Hepatocyte (in vitro differentiated cells): ENCODE measurements around the gene VAPB. TPM values are rescaled to one million over a fixed set of nuclear protein-coding genes. Genes with fewer than 3 reads are reported as not detected.
A peak's percentile ranks its signal among the peaks of the same experiment; 100 is the strongest.

Experiments used
- DNase-seq: peaks from one replicate; pipeline ENCODE4 v3.0.0-alpha.2; 2016; ENCODE audit warnings: low spot score
- H2AFZ ChIP-seq: fragments of 200-600 bp; sonication (generic); 2 replicates; pipeline ENCODE4 v1.6.0; 2016; ENCODE audit warnings: antibody characterized with exemption, mild to moderate bottlenecking
- H3K27ac ChIP-seq: fragments of 200-600 bp; sonication (generic); 2 replicates; pipeline ENCODE4 v1.5.1; 2016; ENCODE audit warnings: mild to moderate bottlenecking
- H3K27me3 ChIP-seq: fragments of 200-600 bp; sonication (generic); 2 replicates; pipeline ENCODE4 v1.6.1; 2016
- H3K36me3 ChIP-seq: fragments of 200-600 bp; sonication (generic); replicated peaks from 2 replicates; pipeline ENCODE4 v1.5.1; 2016; ENCODE audit warnings: low read depth; ENCODE audit not compliant: insufficient read depth
- H3K4me1 ChIP-seq: fragments of 200-600 bp; sonication (generic); 2 replicates; pipeline ENCODE4 v1.5.1; 2016; ENCODE audit warnings: mild to moderate bottlenecking, moderate library complexity; ENCODE audit not compliant: insufficient read depth
- H3K4me2 ChIP-seq: fragments of 200-600 bp; sonication (generic); 2 replicates; pipeline ENCODE4 v1.6.0; 2016
- H3K4me3 ChIP-seq: fragments of 200-600 bp; sonication (generic); 2 replicates; pipeline ENCODE4 v1.5.1; 2016; ENCODE audit warnings: mild to moderate bottlenecking
- H3K79me2 ChIP-seq: fragments of 200-600 bp; sonication (generic); 2 replicates; pipeline ENCODE4 v1.6.0; 2017; ENCODE audit warnings: mild to moderate bottlenecking
- H3K9me2 ChIP-seq: fragments of 200-600 bp; sonication (generic); replicated peaks from 2 replicates; pipeline ENCODE4 v1.6.0; 2017; ENCODE audit warnings: mild to moderate bottlenecking; ENCODE audit not compliant: insufficient read depth
- H3K9me3 ChIP-seq: fragments of 200-600 bp; sonication (generic); 2 replicates; pipeline ENCODE4 v1.5.1; 2016; ENCODE audit warnings: low read depth, mild to moderate bottlenecking
- H4K20me1 ChIP-seq: fragments of 200-600 bp; sonication (generic); 2 replicates; pipeline ENCODE4 v1.6.0; 2016; ENCODE audit warnings: mild to moderate bottlenecking; ENCODE audit not compliant: insufficient read depth, poor library complexity, severe bottlenecking
- EZH2 ChIP-seq: fragments of 200-600 bp; sonication (generic); IDR thresholded peaks from 2 replicates; pipeline ENCODE4 v1.6.1; 2016; ENCODE audit warnings: antibody characterized with exemption, mild to moderate bottlenecking, borderline replicate concordance
- EZH2phosphoT487 ChIP-seq: fragments of 200-600 bp; sonication (generic); IDR thresholded peaks from one replicate; pipeline ENCODE4 v1.6.1; 2018; ENCODE audit warnings: antibody characterized with exemption, mild to moderate bottlenecking, low read depth, moderate library complexity; ENCODE audit not compliant: unreplicated experiment, severe bottlenecking
- WGBS: methylation state at CpG from one replicate; pipeline ENCODE4 v1.1.6; 2016; ENCODE audit warnings: low lambda C conversion rate; ENCODE audit errors: missing lambda C conversion rate; 5-methylcytosine and 5-hydroxymethylcytosine counted together
- polyA plus RNA-seq: library from polyadenylated mRNA; unstranded; fragments of >200 nt; fragmentation: Nextera tagmentation; extraction: Ambion mirVana; gene quantifications from 2 replicates; pipeline ENCODE4 v1.2.1, GENCODE V29; 2016
- total RNA-seq: library from RNA; depleted of rRNA; stranded (reverse); fragments of >200 nt; gene quantifications from 2 replicates; pipeline ENCODE4 v1.2.3, GENCODE V29; 2014
- TF ChIP-seq, protein P1 (sequence below): fragments of 200-600 bp; sonication (generic); IDR thresholded peaks from 2 replicates; pipeline ENCODE4 v1.5.1; 2016; ENCODE audit warnings: antibody characterized with exemption, mild to moderate bottlenecking; ENCODE audit not compliant: poor library complexity

The VAPB gene
- total and polyA plus RNA-seq, 2 experiments from 2014 or later: 32.1 to 49.6 TPM

DNA sequence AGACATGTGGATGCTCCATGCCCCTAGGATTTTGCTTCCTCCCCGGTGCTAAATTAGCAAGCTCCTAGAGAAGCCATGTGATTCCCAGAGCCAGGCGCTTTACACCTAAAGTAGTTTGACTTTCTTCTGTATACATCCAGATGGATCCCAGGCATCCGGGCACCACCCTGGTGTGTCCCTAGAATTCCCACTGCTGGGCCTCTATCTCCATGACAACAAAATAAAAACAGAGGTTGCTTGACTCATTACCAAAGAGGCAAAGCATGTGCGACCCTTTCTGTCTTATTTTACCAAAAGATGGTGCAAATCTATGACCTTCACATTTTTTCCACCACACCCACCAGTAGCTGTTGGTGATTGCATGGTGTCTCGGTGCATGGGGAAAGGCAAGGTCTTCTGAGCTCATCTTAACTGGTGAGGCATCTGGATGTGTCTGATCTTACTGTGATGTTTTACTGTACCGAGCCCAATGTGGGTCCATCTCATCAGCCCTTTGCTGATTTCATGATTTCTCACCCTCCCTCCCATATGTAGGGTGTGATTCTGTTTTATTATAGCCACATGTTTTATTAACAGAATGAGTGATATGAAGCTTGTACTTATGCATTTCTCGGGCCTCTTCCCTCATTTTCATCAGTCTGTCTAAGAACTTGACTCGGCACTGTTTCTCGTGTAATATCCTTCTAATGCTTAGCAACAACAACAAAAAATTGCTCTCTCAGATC is 27.4 kb upstream of the VAPB start:
- no peaks in the 10 kb centered on the region for H3K36me3 ChIP-seq
- no peak overlapping the region for H3K4me2 ChIP-seq
- no peaks in the 10 kb centered on the region for H3K9me3 ChIP-seq
- H3K4me1 ChIP-seq: no peaks in the 10 kb centered on the region
- H3K27ac ChIP-seq: no peak overlapping the region
- no peaks in the 10 kb centered on the region for H4K20me1 ChIP-seq
- no peak overlapping the region for H2AFZ ChIP-seq
- no peaks in the 10 kb centered on the region for H3K9me2 ChIP-seq
- TF ChIP-seq EZH2phosphoT487 (no peak), EZH2 (no peak)
- TF ChIP-seq, protein P1, sequence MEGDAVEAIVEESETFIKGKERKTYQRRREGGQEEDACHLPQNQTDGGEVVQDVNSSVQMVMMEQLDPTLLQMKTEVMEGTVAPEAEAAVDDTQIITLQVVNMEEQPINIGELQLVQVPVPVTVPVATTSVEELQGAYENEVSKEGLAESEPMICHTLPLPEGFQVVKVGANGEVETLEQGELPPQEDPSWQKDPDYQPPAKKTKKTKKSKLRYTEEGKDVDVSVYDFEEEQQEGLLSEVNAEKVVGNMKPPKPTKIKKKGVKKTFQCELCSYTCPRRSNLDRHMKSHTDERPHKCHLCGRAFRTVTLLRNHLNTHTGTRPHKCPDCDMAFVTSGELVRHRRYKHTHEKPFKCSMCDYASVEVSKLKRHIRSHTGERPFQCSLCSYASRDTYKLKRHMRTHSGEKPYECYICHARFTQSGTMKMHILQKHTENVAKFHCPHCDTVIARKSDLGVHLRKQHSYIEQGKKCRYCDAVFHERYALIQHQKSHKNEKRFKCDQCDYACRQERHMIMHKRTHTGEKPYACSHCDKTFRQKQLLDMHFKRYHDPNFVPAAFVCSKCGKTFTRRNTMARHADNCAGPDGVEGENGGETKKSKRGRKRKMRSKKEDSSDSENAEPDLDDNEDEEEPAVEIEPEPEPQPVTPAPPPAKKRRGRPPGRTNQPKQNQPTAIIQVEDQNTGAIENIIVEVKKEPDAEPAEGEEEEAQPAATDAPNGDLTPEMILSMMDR: no peak
- no peak overlapping the region for H3K4me3 ChIP-seq
- no peaks in the 10 kb centered on the region for H3K27me3 ChIP-seq
- peak; percentile 16 for DNase-seq
- no peaks in the 10 kb centered on the region for H3K79me2 ChIP-seq
- 84% methylated on average over 9 of the region's 9 CpGs for WGBS

DNA sequence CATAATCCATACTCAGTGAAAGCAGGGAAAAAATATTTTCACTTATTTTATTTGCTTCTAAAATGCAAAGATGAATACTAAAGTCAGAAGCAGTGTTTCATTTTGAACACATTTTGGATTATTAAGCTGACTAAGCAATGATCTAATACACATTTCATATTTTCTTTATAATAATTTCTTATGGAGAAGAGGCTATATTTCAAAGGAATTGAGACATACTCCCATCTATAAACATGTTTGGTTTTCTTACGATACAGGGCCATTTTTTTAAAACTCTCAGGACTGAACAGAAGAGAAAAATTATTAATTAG is 26.9 kb upstream of the VAPB start:
- Histone ChIP-seq H3K27me3 (no peaks in the 10 kb centered on the region), H4K20me1 (no peaks in the 10 kb centered on the region), H3K9me3 (no peaks in the 10 kb centered on the region), H3K4me2 (no peak overlapping the region), H3K4me3 (no peak overlapping the region), H2AFZ (no peak overlapping the region), H3K9me2 (no peaks in the 10 kb centered on the region), H3K4me1 (no peaks in the 10 kb centered on the region), H3K79me2 (no peaks in the 10 kb centered on the region), H3K27ac (no peak overlapping the region), H3K36me3 (no peaks in the 10 kb centered on the region)
- TF ChIP-seq EZH2phosphoT487: no peak
- TF ChIP-seq EZH2: no peak
- TF ChIP-seq, protein P1: no peak
- 91% methylated on average over 1 of the region's 1 CpG for WGBS
- DNase-seq: no peak

DNA sequence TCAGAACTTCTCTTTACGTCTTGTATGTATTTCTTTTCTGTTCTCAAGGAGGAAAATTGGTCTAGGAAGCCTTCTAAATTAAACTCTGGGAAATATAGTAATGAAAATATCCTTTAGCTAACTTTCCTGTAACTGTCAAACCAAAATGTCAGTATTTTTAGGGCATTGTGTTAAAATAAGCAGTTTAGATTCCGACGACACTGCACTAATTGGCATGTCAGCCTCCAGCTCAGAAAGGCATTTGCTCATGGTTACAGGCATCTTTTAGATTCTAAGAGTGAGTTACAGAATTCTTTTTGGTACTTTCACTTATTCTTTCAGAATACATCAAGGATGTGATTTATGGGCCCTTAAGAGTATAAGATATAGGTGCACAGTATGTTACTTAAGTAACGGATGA is 26.1 kb upstream of the VAPB start:
- no peaks in the 10 kb centered on the region for H3K36me3 ChIP-seq

More for the DNA sequence above, 26.1 kb upstream of the VAPB start:
- Histone ChIP-seq H4K20me1 (no peaks in the 10 kb centered on the region), H3K27me3 (no peaks in the 10 kb centered on the region), H2AFZ (no peak overlapping the region), H3K9me3 (no peaks in the 10 kb centered on the region), H3K4me3 (no peak overlapping the region), H3K27ac (no peak overlapping the region), H3K79me2 (no peaks in the 10 kb centered on the region), H3K9me2 (no peaks in the 10 kb centered on the region), H3K4me1 (no peaks in the 10 kb centered on the region), H3K4me2 (no peak overlapping the region)
- 87% methylated on average over 4 of the region's 4 CpGs for WGBS
- DNase-seq: no peak
- no peak for TF ChIP-seq EZH2phosphoT487
- TF ChIP-seq, protein P1: no peak
- no peak for TF ChIP-seq EZH2
